GM23338 (cell line): ENCODE results near the gene RHBDF2. TPM values are rescaled to one million over a fixed set of nuclear protein-coding genes. Genes with fewer than 3 reads are reported as not detected.

ENCODE experiments used
- ATAC-seq: fragments of 200-7000 bp; cut with Tn5 transposase; 3 replicates; pipeline ENCODE4 v1.9.1; 2020
- DNase-seq: peaks from one replicate; pipeline ENCODE4 v3.0.0-alpha.2; 2015; ENCODE audit warnings: low spot score
- H2AFZ ChIP-seq: fragments of 200-600 bp; sonication (generic); 2 replicates; pipeline ENCODE4 v1.8.0; 2016; ENCODE audit warnings: antibody characterized with exemption, mild to moderate bottlenecking, moderate library complexity
- H3F3A ChIP-seq: fragments of 200-600 bp; sonication (generic); replicated peaks from 2 replicates; pipeline ENCODE4 v1.8.0; 2017; ENCODE audit warnings: antibody characterized with exemption, mixed run types, low read depth
- H3K27ac ChIP-seq: fragments of 200-600 bp; sonication (generic); 2 replicates; pipeline ENCODE4 v1.6.1; 2016; ENCODE audit warnings: low read depth
- H3K27me3 ChIP-seq: fragments of 200-600 bp; sonication (generic); 2 replicates; pipeline ENCODE4 v1.8.0; 2016; ENCODE audit warnings: mild to moderate bottlenecking, mixed run types, moderate library complexity; ENCODE audit not compliant: insufficient read depth
- H3K36me3 ChIP-seq: fragments of 200-600 bp; sonication (generic); 2 replicates; pipeline ENCODE4 v1.8.0; 2016; ENCODE audit warnings: mild to moderate bottlenecking; ENCODE audit not compliant: insufficient read depth
- H3K4me1 ChIP-seq: fragments of 200-600 bp; sonication (generic); 2 replicates; pipeline ENCODE4 v1.8.0; 2016; ENCODE audit warnings: mild to moderate bottlenecking, moderate library complexity; ENCODE audit not compliant: insufficient read depth
- H3K4me2 ChIP-seq: fragments of 200-600 bp; sonication (generic); 2 replicates; pipeline ENCODE4 v1.7.1; 2017; ENCODE audit warnings: mixed run types
- H3K4me3 ChIP-seq: fragments of 200-600 bp; sonication (generic); 2 replicates; pipeline ENCODE4 v1.6.1; 2016; ENCODE audit warnings: mixed run types
- H3K79me2 ChIP-seq: fragments of 200-600 bp; sonication (generic); replicated peaks from 2 replicates; pipeline ENCODE4 v1.8.0; 2017; ENCODE audit warnings: mild to moderate bottlenecking; ENCODE audit not compliant: insufficient read depth
- H3K9me2 ChIP-seq: fragments of 200-600 bp; sonication (generic); 2 replicates; pipeline ENCODE4 v1.8.0; 2017; ENCODE audit not compliant: insufficient read depth
- H4K20me1 ChIP-seq: fragments of 200-600 bp; sonication (generic); replicated peaks from 2 replicates; pipeline ENCODE4 v1.8.0; 2017; ENCODE audit warnings: mild to moderate bottlenecking; ENCODE audit not compliant: insufficient read depth
- H3K27ac Mint-ChIP-seq: 2 replicates; pipeline ENCODE4 v1.8.0; 2020; ENCODE audit warnings: inconsistent platforms, mild to moderate bottlenecking, moderate library complexity, mixed read lengths
- H3K27me3 Mint-ChIP-seq: 3 replicates; pipeline ENCODE4 v1.8.0; 2022; ENCODE audit warnings: low read depth, mild to moderate bottlenecking, moderate library complexity, mixed read lengths, inconsistent platforms; ENCODE audit not compliant: insufficient read depth, poor library complexity
- H3K36me3 Mint-ChIP-seq: 3 replicates; pipeline ENCODE4 v1.8.0; 2021; ENCODE audit warnings: low read depth, mild to moderate bottlenecking, inconsistent platforms, moderate library complexity, mixed read lengths
- H3K4me1 Mint-ChIP-seq: 3 replicates; pipeline ENCODE4 v1.8.0; 2020; ENCODE audit warnings: mild to moderate bottlenecking, inconsistent platforms, mixed read lengths
- H3K4me3 Mint-ChIP-seq: 3 replicates; pipeline ENCODE4 v1.8.0; 2021; ENCODE audit warnings: moderate library complexity, mild to moderate bottlenecking, inconsistent platforms, mixed read lengths
- H3K9me3 Mint-ChIP-seq: 3 replicates; pipeline ENCODE4 v1.8.0; 2020; ENCODE audit warnings: moderate library complexity, mild to moderate bottlenecking, inconsistent platforms, mixed read lengths
- CREB1 ChIP-seq: fragments of 250-450 bp; sonication (Bioruptor Pico); IDR thresholded peaks from 2 replicates; pipeline ENCODE4 v1.5.0; 2020; ENCODE audit warnings: low read depth, mild to moderate bottlenecking, moderate library complexity
- CTCF ChIP-seq, 2 experiments: fragments of 200-600 bp in 1 of 2; sonication (generic) in 1 of 2; conservative IDR thresholded peaks; 2 replicates each; pipeline versions ENCODE4 v1.5.1 to v1.6.1; 2016 to 2017; ENCODE audit warnings: antibody characterized with exemption in 2 of 2, low read depth in 2 of 2, mild to moderate bottlenecking in 2 of 2, moderate library complexity in 1 of 2
- EZH2 ChIP-seq: fragments of 200-600 bp; sonication (generic); IDR thresholded peaks from one replicate; pipeline ENCODE4 v1.8.0; 2017; ENCODE audit warnings: antibody characterized with exemption, mild to moderate bottlenecking, low read depth; ENCODE audit not compliant: unreplicated experiment
- EZH2phosphoT487 ChIP-seq: fragments of 200-600 bp; sonication (generic); IDR thresholded peaks from one replicate; pipeline ENCODE4 v1.8.1; 2018; ENCODE audit warnings: antibody characterized with exemption; ENCODE audit not compliant: unreplicated experiment
- JUNB ChIP-seq: IDR thresholded peaks from one replicate; pipeline ENCODE4 v1.6.1; 2016; ENCODE audit warnings: antibody characterized with exemption; ENCODE audit not compliant: unreplicated experiment
- REST ChIP-seq: IDR thresholded peaks from one replicate; pipeline ENCODE4 v1.6.1; 2018; ENCODE audit warnings: antibody characterized with exemption; ENCODE audit not compliant: unreplicated experiment
- STAT1 ChIP-seq: IDR thresholded peaks from one replicate; pipeline ENCODE4 v1.6.1; 2016; ENCODE audit warnings: antibody characterized with exemption; ENCODE audit not compliant: unreplicated experiment
- ZNF114 ChIP-seq: fragments of 250-450 bp; sonication (Bioruptor Pico); IDR thresholded peaks from 2 replicates; pipeline ENCODE4 v1.5.0; 2020; ENCODE audit warnings: mild to moderate bottlenecking, moderate library complexity
- ZNF462 ChIP-seq: fragments of 250-450 bp; sonication (Bioruptor Pico); IDR thresholded peaks from 2 replicates; pipeline ENCODE4 v1.5.0; 2020; ENCODE audit warnings: mild to moderate bottlenecking, moderate library complexity
- polyA plus RNA-seq: library from polyadenylated mRNA; unstranded; fragments of >200 nt; fragmentation: Nextera tagmentation; extraction: Ambion mirVana; gene quantifications from 2 replicates; pipeline ENCODE4 v1.2.1, GENCODE V29; 2016
- total RNA-seq: library from RNA; depleted of rRNA; stranded (reverse); fragments of >200 nt; shearing (Covaris generic); gene quantifications from 2 replicates; pipeline ENCODE4 v1.2.3, GENCODE V29; 2014

RHBDF2 gene
- total and polyA plus RNA-seq, 2 experiments from 2014 or later: 9.4 to 29.5 TPM

- DNase-seq (no peak), ATAC-seq (no peak; the same call in 2 of the 3 replicates)
- H3K4me1 ChIP-seq: peaks cover 10% of the 10 kb centered on the region
- H4K20me1 ChIP-seq: peaks cover 12% of the 10 kb centered on the region
- TF ChIP-seq REST: no peak
- no peak for TF ChIP-seq ZNF114
- TF ChIP-seq EZH2phosphoT487: no peak
- TF ChIP-seq JUNB: no peak
- TF ChIP-seq EZH2: no peak
- no peak for TF ChIP-seq ZNF462 (CRISPR knock-in tag)
- TF ChIP-seq STAT1: no peak
- no peak for TF ChIP-seq CTCF (conservative IDR thresholded peaks at IDR 0.05; ENCODE audit: low read depth in 2 of 2)
- TF ChIP-seq CREB1: no peak
- peaks cover 12% of the 10 kb centered on the region for H3K27me3 Mint-ChIP-seq
- no peaks in the 10 kb centered on the region for H3K9me3 Mint-ChIP-seq
- H3K79me2 ChIP-seq: no peaks in the 10 kb centered on the region
- peaks cover 16% of the 10 kb centered on the region for H3K4me1 Mint-ChIP-seq
- H3K27ac Mint-ChIP-seq: no peak overlapping the region
- no peak overlapping the region for H3K4me3 ChIP-seq
- H3K27me3 ChIP-seq: no peaks in the 10 kb centered on the region
- no peak overlapping the region for H3K4me3 Mint-ChIP-seq
- no peak overlapping the region for H2AFZ ChIP-seq
- no peaks in the 10 kb centered on the region for H3K36me3 Mint-ChIP-seq
- H3F3A ChIP-seq: no peaks in the 10 kb centered on the region
- H3K9me2 ChIP-seq: no peaks in the 10 kb centered on the region
- H3K4me2 ChIP-seq: no peak overlapping the region
- H3K36me3 ChIP-seq: no peaks in the 10 kb centered on the region
- H3K27ac ChIP-seq: no peak overlapping the region
Measured at GRCh38 chr17:76491271-76492122, 9.7 kb downstream of the RHBDF2 start.
